Measurements from ENCODE around the gene PGBD5. TPM values are rescaled to one million over a fixed set of nuclear protein-coding genes. Genes with fewer than 3 reads are reported as not detected.

Gene PGBD5
- polyA plus RNA-seq, 3 donors, result 0.44 TPM; not detected in 2

GRCh38 chr1:230416430-230416829, 9.7 kb downstream of the PGBD5 start:
- Histone ChIP-seq H3K36me3 (replicated peaks in 1 of 2; ENCODE audit: control insufficient read depth in 1 of 2, insufficient read depth in 2 of 2, low read length in 2 of 2) (no peaks in the 10 kb centered on the region), H3K27ac (ENCODE audit: low read depth in 1 of 2, low read length in 2 of 2) (no peak overlapping the region), H2AFZ (ENCODE audit: insufficient read depth, low read depth, low read length, poor library complexity, severe bottlenecking) (no peak overlapping the region), H3K9ac (ENCODE audit: insufficient read depth, low read length, poor library complexity, severe bottlenecking) (no peak overlapping the region), H3K9me3 (replicated peaks in 1 of 2; ENCODE audit: control insufficient read depth in 1 of 2, insufficient read depth in 1 of 2, low read length in 2 of 2) (no peaks in the 10 kb centered on the region), H3K4me2 (replicated peaks; ENCODE audit: extremely low read depth, low read length, poor library complexity, severe bottlenecking) (no peak overlapping the region), H3K27me3 (ENCODE audit: control insufficient read depth in 2 of 2, insufficient read depth in 2 of 2, low read length in 2 of 2) (peaks cover 5 to 13% of the 10 kb centered on the region in 2 donors), H3K4me3 (replicated peaks in 1 of 3; ENCODE audit: low read depth in 2 of 3, low read length in 3 of 3) (no peak overlapping the region), H3K4me1 (ENCODE audit: control insufficient read depth in 1 of 2, insufficient read depth in 2 of 2, low read length in 2 of 2) (no peaks in the 10 kb centered on the region), H4K20me1 (ENCODE audit: insufficient read depth, low read length) (no peaks in the 10 kb centered on the region), H3K79me2 (ENCODE audit: insufficient read depth, low read length) (no peaks in the 10 kb centered on the region)
- no peak for DNase-seq
- no peak for TF ChIP-seq CTCF (IDR thresholded peaks at IDR 0.05)
- Mint-ChIP-seq H3K36me3 (no peaks in the 10 kb centered on the region), H3K4me3 (peak overlapping the region in 1 of 2 donors; percentile 6), H3K27me3 (ENCODE audit: low read depth in 3 of 3) (peaks cover 11 to 29% (median 15%) of the 10 kb centered on the region in 3 donors), H3K9me3 (peaks cover 2 to 14% (median 5%) of the 10 kb centered on the region in 7 donors), H3K27ac (no peak overlapping the region), H3K4me1 (no peaks in the 10 kb centered on the region)
- 81% methylated on average over 7 of the region's 7 CpGs for WGBS (ENCODE audit: insufficient coverage)
- intact Hi-C loops (cut with micrococcal nuclease), result no loop called here

GRCh38 chr1:230415405-230416132, 10.6 kb downstream of the PGBD5 start:
- H3K27me3 Mint-ChIP-seq (ENCODE audit: low read depth in 3 of 3), result peaks cover 14 to 24% (median 15%) of the 10 kb centered on the region in 3 donors
- Histone ChIP-seq H3K4me2 (replicated peaks; ENCODE audit: extremely low read depth, low read length, poor library complexity, severe bottlenecking) (no peak overlapping the region), H2AFZ (ENCODE audit: insufficient read depth, low read depth, low read length, poor library complexity, severe bottlenecking) (no peak overlapping the region), H3K27ac (ENCODE audit: low read depth in 1 of 2, low read length in 2 of 2) (no peak overlapping the region), H3K9me3 (replicated peaks in 1 of 2; ENCODE audit: control insufficient read depth in 1 of 2, insufficient read depth in 1 of 2, low read length in 2 of 2) (no peaks in the 10 kb centered on the region), H4K20me1 (ENCODE audit: insufficient read depth, low read length) (no peaks in the 10 kb centered on the region), H3K27me3 (ENCODE audit: control insufficient read depth in 2 of 2, insufficient read depth in 2 of 2, low read length in 2 of 2) (peaks cover 0 to 5% of the 10 kb centered on the region in 2 donors), H3K4me3 (replicated peaks in 1 of 3; ENCODE audit: low read depth in 2 of 3, low read length in 3 of 3) (no peak overlapping the region), H3K4me1 (ENCODE audit: control insufficient read depth in 1 of 2, insufficient read depth in 2 of 2, low read length in 2 of 2) (no peaks in the 10 kb centered on the region), H3K9ac (ENCODE audit: insufficient read depth, low read length, poor library complexity, severe bottlenecking) (no peak overlapping the region), H3K36me3 (replicated peaks in 1 of 2; ENCODE audit: control insufficient read depth in 1 of 2, insufficient read depth in 2 of 2, low read length in 2 of 2) (no peaks in the 10 kb centered on the region), H3K79me2 (ENCODE audit: insufficient read depth, low read length) (no peaks in the 10 kb centered on the region)
- WGBS (ENCODE audit: insufficient coverage), result 60% methylated on average over 1 of the region's 2 CpGs
- peaks cover 2 to 9% (median 5%) of the 10 kb centered on the region in 7 donors for H3K9me3 Mint-ChIP-seq
- H3K36me3 Mint-ChIP-seq, result no peaks in the 10 kb centered on the region
- no peaks in the 10 kb centered on the region for H3K4me1 Mint-ChIP-seq
- TF ChIP-seq CTCF (IDR thresholded peaks at IDR 0.05), result no peak
- H3K4me3 Mint-ChIP-seq, result no peak overlapping the region
- no peak for DNase-seq
- no peak overlapping the region for H3K27ac Mint-ChIP-seq
- intact Hi-C loops (cut with micrococcal nuclease), result no loop called here

All from CD14-positive monocyte (primary cell).